LNCAP (cell line): Measurements from ENCODE around the gene RAB17.

Source experiments
- CTCF ChIP-seq: fragments of 450-650 bp; IDR thresholded peaks from 2 replicates; pipeline ENCODE4 v1.5.1; 2017; ENCODE audit warnings: mild to moderate bottlenecking

RAB17 gene

GRCh38 chr2:237574894-237575868 is 15.4 kb downstream of the RAB17 start:
- no peak for TF ChIP-seq CTCF

- TF ChIP-seq CTCF: no peak
These were observed 16.1 kb downstream of the RAB17 start for GRCh38 chr2:237574467-237574866.

DNA sequence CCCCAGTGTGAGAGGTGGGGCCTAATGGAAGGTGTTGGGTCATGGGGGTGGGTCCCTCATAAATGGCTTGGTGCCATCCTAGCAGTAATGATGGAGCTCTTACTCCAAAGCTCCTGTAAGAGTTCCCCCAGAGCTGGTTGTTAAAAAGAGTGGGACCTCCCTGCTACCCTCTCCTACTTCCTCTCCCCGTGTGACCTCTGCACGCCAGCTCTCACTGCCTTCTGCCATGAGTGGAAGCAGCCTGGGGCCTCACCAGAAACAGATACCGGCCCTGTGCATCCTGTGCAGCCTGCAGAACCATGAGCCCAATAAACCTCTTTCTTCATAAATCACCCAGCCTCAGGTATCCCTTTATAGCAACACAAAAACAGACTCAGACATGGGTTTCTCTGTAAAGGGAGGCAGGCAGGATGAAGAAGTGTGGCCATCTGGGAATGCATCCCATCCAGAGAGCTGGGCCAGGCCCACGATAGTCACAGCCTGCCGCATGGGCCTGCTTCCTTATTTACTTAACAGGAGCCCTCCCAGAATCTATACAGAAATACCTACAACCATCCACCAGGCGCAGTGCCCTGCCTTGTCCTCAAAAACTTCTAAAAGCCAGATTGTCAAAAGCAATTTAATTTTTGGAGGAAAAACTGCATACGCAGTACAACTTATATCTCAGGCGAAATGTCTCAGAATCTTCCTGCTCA is 16.7 kb downstream of the RAB17 start:
- TF ChIP-seq CTCF: no peak

DNA sequence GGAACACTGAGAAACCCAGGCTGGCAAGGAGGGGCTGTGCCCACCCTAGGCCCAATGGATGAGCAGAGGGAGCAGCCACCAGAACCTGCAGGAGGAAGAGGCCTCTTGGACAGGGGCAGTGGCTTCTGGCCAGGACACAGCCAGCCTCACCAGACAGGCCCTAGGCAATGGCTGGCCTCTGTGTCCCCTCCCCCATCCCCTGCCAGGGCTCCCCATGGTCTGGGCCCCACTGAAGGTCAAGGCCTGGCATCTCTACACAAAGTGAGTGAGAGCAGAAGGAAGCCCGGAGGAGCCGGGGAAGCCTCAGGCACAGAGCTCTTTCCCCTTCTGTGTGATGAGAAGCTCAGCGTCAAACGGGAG is 17.8 kb downstream of the RAB17 start:
- TF ChIP-seq CTCF: no peak

- peak; percentile 96 for TF ChIP-seq CTCF
These were observed 18.4 kb downstream of the RAB17 start for GRCh38 chr2:237572021-237572741.

DNA sequence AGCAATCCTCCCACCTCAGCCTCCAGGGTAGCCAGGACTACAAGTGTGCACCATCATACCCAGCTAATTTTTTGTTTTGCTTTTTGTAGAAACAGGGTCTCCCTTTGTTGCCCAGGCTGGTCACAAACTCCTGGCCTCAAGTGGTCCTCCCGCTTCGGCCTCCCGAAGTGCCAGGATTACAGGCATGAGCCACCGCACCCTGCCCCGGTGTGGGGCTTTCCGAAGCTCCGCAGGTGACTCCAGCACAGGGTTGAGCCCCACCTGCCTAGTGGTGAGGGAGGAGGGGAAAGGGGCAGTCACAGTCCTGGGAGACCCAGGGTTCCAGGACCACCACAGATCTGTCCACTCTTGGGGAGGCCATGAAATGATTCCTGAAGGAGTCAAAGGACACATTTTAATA is 19.0 kb downstream of the RAB17 start:
- TF ChIP-seq CTCF: no peak

- TF ChIP-seq CTCF: no peak
These were observed 19.7 kb downstream of the RAB17 start for GRCh38 chr2:237570776-237571335.
